Activated CD8-positive, alpha-beta memory T cell treated with anti-CD3 and anti-CD28 coated beads for 24 hours (primary cell): Measurements from ENCODE around the gene BRAT1.

Experiments used
- DNase-seq: peaks from one replicate; pipeline ENCODE4 v3.0.0-alpha.2; 2020

BRAT1 gene

GRCh38 chr7:2559283-2559950 lies 4.1 kb upstream of the BRAT1 start:
- DNase-seq = no peak

- peak; percentile 97 for DNase-seq
Measured at GRCh38 chr7:2558629-2559282, 3.4 kb upstream of the BRAT1 start, which contains the start of gene IQCE. Gene IQCE (plus strand): TSS chr7:2558979. CDS start chr7:2559182, 203 bp downstream.

GRCh38 chr7:2554661-2555111 lies 638 bp downstream of the BRAT1 start:
- DNase-seq = no peak

- DNase-seq = no peak
Measured at GRCh38 chr7:2553831-2554581, 1.3 kb downstream of the BRAT1 start.

GRCh38 chr7:2553108-2553507 lies 2.2 kb downstream of the BRAT1 start:
- DNase-seq = no peak

GRCh38 chr7:2551418-2551817 lies 3.9 kb downstream of the BRAT1 start:
- DNase-seq = no peak

- DNase-seq = no peak
Measured at GRCh38 chr7:2546776-2547586, 8.3 kb downstream of the BRAT1 start.

- no peak for DNase-seq
Measured at GRCh38 chr7:2545746-2546425, 9.4 kb downstream of the BRAT1 start.

- DNase-seq = no peak
Measured at GRCh38 chr7:2544541-2545188, 10.7 kb downstream of the BRAT1 start.

- no peak for DNase-seq
Measured at GRCh38 chr7:2542916-2543871, 12.1 kb downstream of the BRAT1 start.

- no peak for DNase-seq
Measured at GRCh38 chr7:2542011-2542915, 13.1 kb downstream of the BRAT1 start.

GRCh38 chr7:2541291-2542010 lies 13.9 kb downstream of the BRAT1 start:
- DNase-seq = no peak

- DNase-seq = no peak
Measured at GRCh38 chr7:2540641-2541051, 14.7 kb downstream of the BRAT1 start.

- DNase-seq = no peak
Measured at GRCh38 chr7:2540133-2540532, 15.2 kb downstream of the BRAT1 start.

GRCh38 chr7:2539031-2539911 lies 16.1 kb downstream of the BRAT1 start:
- no peak for DNase-seq

- DNase-seq = no peak
Measured at GRCh38 chr7:2537981-2538851, 17.1 kb downstream of the BRAT1 start.
